Measurements from ENCODE around the gene EFNB3. TPM values are rescaled to one million over a fixed set of nuclear protein-coding genes. Genes with fewer than 3 reads are reported as not detected.

The EFNB3 gene
- total and polyA plus RNA-seq, 2 of the 4 experiments (the other 2 are of a cell fraction): 0.54 to 2.0 TPM

- TF ChIP-seq CTCF (conservative IDR thresholded peaks at IDR 0.05; ENCODE audit: low read depth, low read length) (peak; percentile 99; the same call in 1 of the 2 replicates), USF2 (IDR thresholded peaks at IDR 0.05; ENCODE audit: low read depth, low read length) (peak; percentile 45; the same call in 1 of the 2 replicates)
Observed at GRCh38 chr17:7687908-7688807, 16.8 kb upstream of the EFNB3 start, which contains the start of gene WRAP53 (continued).
